ENCODE data around the gene USP10. TPM values are rescaled to one million over a fixed set of nuclear protein-coding genes. Genes with fewer than 3 reads are reported as not detected.

USP10 gene
- total and polyA plus RNA-seq, 2 donors (not counting 1 experiment from before 2014, with no cell fraction given): 48.6 to 59.1 TPM

GRCh38 chr16:84780063-84780462 lies 80.3 kb downstream of the USP10 start:
- no peaks in the 10 kb centered on the region for H4K20me1 ChIP-seq (ENCODE audit: control insufficient read depth, extremely low read depth, insufficient read depth, low read length)
- no peaks in the 10 kb centered on the region for H3K27me3 ChIP-seq (ENCODE audit: control insufficient read depth, insufficient read depth, low read length)
- TF ChIP-seq CTCF (conservative IDR thresholded peaks at IDR 0.05 in 1 of 2, IDR thresholded peaks at IDR 0.05 in 1 of 2; ENCODE audit: low read depth in 1 of 2, low read length in 2 of 2): no peak
- TF ChIP-seq EZH2 (IDR thresholded peaks at IDR 0.05; ENCODE audit: low read length, missing control alignments): no peak
- no peaks in the 10 kb centered on the region for H3K79me2 ChIP-seq (ENCODE audit: control insufficient read depth, insufficient read depth, low read length)
- H3K9me3 ChIP-seq (ENCODE audit: control insufficient read depth, insufficient read depth, low read depth, low read length): no peaks in the 10 kb centered on the region
- H3K4me1 ChIP-seq (ENCODE audit: control insufficient read depth, extremely low read depth, insufficient read depth, low read length): peaks cover 2% of the 10 kb centered on the region
- no peak overlapping the region for H2AFZ ChIP-seq (ENCODE audit: low read length)
- H3K27ac ChIP-seq (ENCODE audit: insufficient read depth, low read length): no peak overlapping the region
- no peak overlapping the region for H3K9ac ChIP-seq (ENCODE audit: insufficient read depth, low read length)
- peaks cover 15% of the 10 kb centered on the region for H3K36me3 ChIP-seq (ENCODE audit: control insufficient read depth, insufficient read depth, low read length)
- H3K4me2 ChIP-seq (ENCODE audit: extremely low read depth, insufficient read depth, low read length): no peak overlapping the region
- no peak overlapping the region for H3K4me3 ChIP-seq (replicated peaks in 1 of 4; ENCODE audit: control extremely low read depth in 1 of 4, insufficient read depth in 1 of 4, low read depth in 3 of 4, low read length in 4 of 4)
- no peak for DNase-seq (ENCODE audit: low read depth in 2 of 2)

GRCh38 chr16:84780544-84781376 lies 81.0 kb downstream of the USP10 start:
- Histone ChIP-seq H3K4me1 (ENCODE audit: control insufficient read depth, extremely low read depth, insufficient read depth, low read length) (no peaks in the 10 kb centered on the region), H3K27me3 (ENCODE audit: control insufficient read depth, insufficient read depth, low read length) (no peaks in the 10 kb centered on the region), H3K4me3 (replicated peaks in 1 of 4; ENCODE audit: control extremely low read depth in 1 of 4, insufficient read depth in 1 of 4, low read depth in 3 of 4, low read length in 4 of 4) (no peak overlapping the region), H3K27ac (ENCODE audit: insufficient read depth, low read length) (no peak overlapping the region), H3K4me2 (ENCODE audit: extremely low read depth, insufficient read depth, low read length) (no peak overlapping the region), H4K20me1 (ENCODE audit: control insufficient read depth, extremely low read depth, insufficient read depth, low read length) (no peaks in the 10 kb centered on the region), H3K79me2 (ENCODE audit: control insufficient read depth, insufficient read depth, low read length) (no peaks in the 10 kb centered on the region), H3K9me3 (ENCODE audit: control insufficient read depth, insufficient read depth, low read depth, low read length) (no peaks in the 10 kb centered on the region), H2AFZ (ENCODE audit: low read length) (no peak overlapping the region), H3K9ac (ENCODE audit: insufficient read depth, low read length) (no peak overlapping the region), H3K36me3 (ENCODE audit: control insufficient read depth, insufficient read depth, low read length) (peaks cover 9% of the 10 kb centered on the region)
- no peak for DNase-seq (ENCODE audit: low read depth in 2 of 2)
- TF ChIP-seq CTCF (conservative IDR thresholded peaks at IDR 0.05 in 1 of 2, IDR thresholded peaks at IDR 0.05 in 1 of 2; ENCODE audit: low read depth in 1 of 2, low read length in 2 of 2) (no peak), EZH2 (IDR thresholded peaks at IDR 0.05; ENCODE audit: low read length, missing control alignments) (no peak)

- Histone ChIP-seq H3K9ac (ENCODE audit: insufficient read depth, low read length) (no peak overlapping the region), H3K4me2 (ENCODE audit: extremely low read depth, insufficient read depth, low read length) (no peak overlapping the region), H3K4me1 (ENCODE audit: control insufficient read depth, extremely low read depth, insufficient read depth, low read length) (peaks cover 6% of the 10 kb centered on the region), H3K4me3 (replicated peaks in 1 of 4; ENCODE audit: control extremely low read depth in 1 of 4, insufficient read depth in 1 of 4, low read depth in 3 of 4, low read length in 4 of 4) (no peak overlapping the region), H2AFZ (ENCODE audit: low read length) (no peak overlapping the region), H3K27me3 (ENCODE audit: control insufficient read depth, insufficient read depth, low read length) (no peaks in the 10 kb centered on the region), H3K36me3 (ENCODE audit: control insufficient read depth, insufficient read depth, low read length) (peaks cover 6% of the 10 kb centered on the region), H3K27ac (ENCODE audit: insufficient read depth, low read length) (no peak overlapping the region), H3K79me2 (ENCODE audit: control insufficient read depth, insufficient read depth, low read length) (no peaks in the 10 kb centered on the region), H4K20me1 (ENCODE audit: control insufficient read depth, extremely low read depth, insufficient read depth, low read length) (no peaks in the 10 kb centered on the region), H3K9me3 (ENCODE audit: control insufficient read depth, insufficient read depth, low read depth, low read length) (no peaks in the 10 kb centered on the region)
- no peak for DNase-seq (ENCODE audit: low read depth in 2 of 2)
- no peak for TF ChIP-seq EZH2 (IDR thresholded peaks at IDR 0.05; ENCODE audit: low read length, missing control alignments)
These were observed 83.0 kb downstream of the USP10 start for GRCh38 chr16:84782846-84783245.
